HUES48 (cell line): ENCODE measurements around the gene PPM1N.

Experiments
- H3K27ac ChIP-seq: one replicate; pipeline ENCODE4 v1.7.0; 2013; ENCODE audit warnings: low read depth, low read length, inconsistent platforms
- H3K27me3 ChIP-seq: 2 replicates; pipeline ENCODE4 v1.6.1; 2013; ENCODE audit warnings: mild to moderate bottlenecking, low read length; ENCODE audit not compliant: control insufficient read depth, insufficient read depth
- H3K36me3 ChIP-seq: 2 replicates; pipeline ENCODE4 v1.6.1; 2013; ENCODE audit warnings: low read length; ENCODE audit not compliant: control insufficient read depth, insufficient read depth
- H3K4me1 ChIP-seq: 2 replicates; pipeline ENCODE4 v1.6.1; 2013; ENCODE audit warnings: mild to moderate bottlenecking, low read length; ENCODE audit not compliant: control insufficient read depth, insufficient read depth
- H3K4me3 ChIP-seq: 2 replicates; pipeline ENCODE4 v1.5.1; 2013; ENCODE audit warnings: mild to moderate bottlenecking, low read depth, low read length
- H3K9ac ChIP-seq: 2 replicates; pipeline ENCODE4 v1.6.1; 2013; ENCODE audit warnings: mild to moderate bottlenecking, low read depth, low read length, moderate library complexity
- H3K9me3 ChIP-seq: 2 replicates; pipeline ENCODE4 v1.6.1; 2013; ENCODE audit warnings: low read length; ENCODE audit not compliant: control insufficient read depth, insufficient read depth

PPM1N gene

DNA sequence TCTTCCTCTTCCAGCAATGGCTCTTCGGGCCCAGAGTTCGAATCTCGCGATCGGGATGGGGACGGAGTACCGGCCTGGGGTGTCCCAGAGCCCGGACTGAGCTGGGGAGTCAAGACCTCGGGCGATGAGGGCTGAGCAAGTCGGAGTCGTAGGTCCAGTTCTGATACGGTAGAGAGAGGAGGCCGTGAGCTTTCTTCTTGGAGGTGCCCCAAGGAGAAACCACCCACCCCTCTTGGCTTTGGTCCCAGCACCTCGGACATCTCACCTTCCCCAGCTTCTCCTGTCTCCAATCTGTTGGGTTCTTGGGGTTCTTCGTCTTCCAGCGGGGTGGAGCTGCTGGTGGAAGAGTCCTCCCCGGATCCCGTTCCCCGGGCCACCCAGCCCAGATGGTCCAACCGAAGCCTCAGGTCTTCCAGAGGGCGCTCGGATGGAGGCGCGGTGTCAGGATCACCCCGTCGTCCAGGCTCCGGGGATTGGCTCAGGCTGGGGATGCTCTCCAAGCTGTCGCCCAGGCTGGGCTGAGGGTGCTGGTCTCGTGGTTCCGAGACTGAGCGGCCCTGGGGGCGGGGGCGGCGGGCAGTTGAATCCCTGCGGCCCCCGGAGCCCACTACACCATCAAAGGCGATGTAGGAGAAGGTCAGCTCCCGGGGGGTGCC is 3.9 kb upstream of the PPM1N start:
- no peaks in the 10 kb centered on the region for H3K9me3 ChIP-seq
- H3K4me3 ChIP-seq = no peak overlapping the region
- H3K27ac ChIP-seq = no peak overlapping the region
- peaks cover 8% of the 10 kb centered on the region; the same call in 1 of the 2 replicates for H3K27me3 ChIP-seq
- H3K4me1 ChIP-seq = peaks cover 16% of the 10 kb centered on the region
- H3K36me3 ChIP-seq = 0 out of 2 replicates have a peak, but pooled peaks cover 4% of the 10 kb centered on the region
- H3K9ac ChIP-seq = no peak overlapping the region

DNA sequence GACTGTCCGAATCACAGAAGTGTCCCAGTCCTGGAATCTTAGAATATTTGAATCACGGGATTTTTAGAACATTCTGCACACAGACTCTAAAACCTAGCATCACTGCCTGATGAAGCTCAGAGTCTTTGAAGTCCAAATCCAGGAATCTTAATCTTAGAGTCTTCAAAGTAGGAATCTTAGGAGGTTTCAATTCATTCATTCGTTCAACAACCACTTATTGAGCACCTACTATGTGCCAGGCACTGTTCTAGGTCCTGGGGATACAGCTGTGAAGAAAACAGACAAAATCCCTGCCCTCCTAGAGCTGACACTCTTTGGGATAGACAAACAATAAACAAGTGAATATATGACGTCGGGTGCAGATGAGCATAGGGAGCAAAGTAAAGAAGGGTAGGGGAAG is 3.1 kb upstream of the PPM1N start:
- Histone ChIP-seq H3K36me3 (0 out of 2 replicates have a peak, but pooled peaks cover 4% of the 10 kb centered on the region), H3K4me1 (peaks cover 16% of the 10 kb centered on the region), H3K4me3 (no peak overlapping the region), H3K9me3 (no peaks in the 10 kb centered on the region), H3K27me3 (peaks cover 8% of the 10 kb centered on the region; the same call in 1 of the 2 replicates), H3K27ac (no peak overlapping the region), H3K9ac (no peak overlapping the region)

DNA sequence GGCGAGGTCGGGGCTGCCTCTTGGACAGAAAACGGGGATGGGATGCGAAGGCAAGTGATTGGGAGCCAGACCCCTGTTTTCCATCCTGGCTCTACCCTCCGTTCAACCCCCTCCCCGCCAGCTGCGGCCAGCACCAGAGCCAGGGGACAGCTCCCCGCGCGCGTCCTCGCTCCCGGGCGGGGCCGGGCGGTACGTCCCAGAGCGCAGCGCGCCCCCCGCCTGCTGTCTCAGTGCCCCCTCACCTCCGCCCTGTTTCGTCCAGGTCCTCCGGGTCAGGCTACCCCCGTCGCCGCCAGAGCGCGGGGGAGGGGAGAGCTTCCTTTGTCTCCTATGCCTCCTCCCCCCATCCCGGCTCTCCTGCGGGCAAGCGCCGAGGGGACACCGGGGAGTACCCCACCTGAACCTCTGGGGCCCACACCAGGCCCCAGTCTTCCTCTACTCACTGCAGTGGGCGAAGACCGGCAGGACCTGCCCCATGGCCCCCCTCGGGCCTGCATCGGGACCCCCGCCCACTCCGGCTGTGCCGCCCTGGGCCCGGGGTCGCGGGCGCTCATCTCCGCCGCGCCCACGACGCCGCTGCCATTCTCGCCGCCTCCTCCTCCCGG is 1.8 kb upstream of the PPM1N start:
- H3K9ac ChIP-seq = peak overlapping the region; percentile 27; the same call in 1 of the 2 replicates
- H3K27me3 ChIP-seq = peaks cover 8% of the 10 kb centered on the region; the same call in 1 of the 2 replicates
- H3K27ac ChIP-seq = peak overlapping the region; percentile 75
- H3K4me3 ChIP-seq = peak overlapping the region; percentile 78
- H3K9me3 ChIP-seq = no peaks in the 10 kb centered on the region
- 0 out of 2 replicates have a peak, but pooled peaks cover 4% of the 10 kb centered on the region for H3K36me3 ChIP-seq
- peaks cover 22% of the 10 kb centered on the region for H3K4me1 ChIP-seq

DNA sequence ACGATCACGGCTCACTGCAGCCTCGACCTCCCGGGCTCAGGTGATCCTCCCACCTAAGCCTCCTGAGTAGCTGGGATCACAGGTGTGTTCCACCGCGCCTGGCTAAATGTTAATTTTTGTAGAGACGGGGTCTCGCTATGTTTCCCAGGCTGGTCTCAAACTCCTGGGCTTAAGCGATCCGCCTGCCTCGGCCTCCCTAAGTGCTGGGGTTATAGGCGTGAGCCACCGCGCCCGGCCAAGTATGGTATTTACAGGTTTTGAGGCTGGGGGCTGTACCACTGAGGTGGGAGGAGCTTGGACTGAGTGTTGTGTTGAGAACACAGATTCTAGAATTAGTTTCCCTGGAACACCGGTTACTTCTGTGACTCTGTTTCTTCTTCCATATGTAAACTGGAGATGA is 452 bp upstream of the PPM1N start:
- H3K4me3 ChIP-seq = peak overlapping the region; percentile 49
- no peaks in the 10 kb centered on the region for H3K9me3 ChIP-seq
- H3K27me3 ChIP-seq = peaks cover 8% of the 10 kb centered on the region; the same call in 1 of the 2 replicates
- H3K36me3 ChIP-seq = 0 out of 2 replicates have a peak, but pooled peaks cover 4% of the 10 kb centered on the region
- peaks cover 27% of the 10 kb centered on the region for H3K4me1 ChIP-seq
- no peak overlapping the region for H3K9ac ChIP-seq
- H3K27ac ChIP-seq = no peak overlapping the region

DNA sequence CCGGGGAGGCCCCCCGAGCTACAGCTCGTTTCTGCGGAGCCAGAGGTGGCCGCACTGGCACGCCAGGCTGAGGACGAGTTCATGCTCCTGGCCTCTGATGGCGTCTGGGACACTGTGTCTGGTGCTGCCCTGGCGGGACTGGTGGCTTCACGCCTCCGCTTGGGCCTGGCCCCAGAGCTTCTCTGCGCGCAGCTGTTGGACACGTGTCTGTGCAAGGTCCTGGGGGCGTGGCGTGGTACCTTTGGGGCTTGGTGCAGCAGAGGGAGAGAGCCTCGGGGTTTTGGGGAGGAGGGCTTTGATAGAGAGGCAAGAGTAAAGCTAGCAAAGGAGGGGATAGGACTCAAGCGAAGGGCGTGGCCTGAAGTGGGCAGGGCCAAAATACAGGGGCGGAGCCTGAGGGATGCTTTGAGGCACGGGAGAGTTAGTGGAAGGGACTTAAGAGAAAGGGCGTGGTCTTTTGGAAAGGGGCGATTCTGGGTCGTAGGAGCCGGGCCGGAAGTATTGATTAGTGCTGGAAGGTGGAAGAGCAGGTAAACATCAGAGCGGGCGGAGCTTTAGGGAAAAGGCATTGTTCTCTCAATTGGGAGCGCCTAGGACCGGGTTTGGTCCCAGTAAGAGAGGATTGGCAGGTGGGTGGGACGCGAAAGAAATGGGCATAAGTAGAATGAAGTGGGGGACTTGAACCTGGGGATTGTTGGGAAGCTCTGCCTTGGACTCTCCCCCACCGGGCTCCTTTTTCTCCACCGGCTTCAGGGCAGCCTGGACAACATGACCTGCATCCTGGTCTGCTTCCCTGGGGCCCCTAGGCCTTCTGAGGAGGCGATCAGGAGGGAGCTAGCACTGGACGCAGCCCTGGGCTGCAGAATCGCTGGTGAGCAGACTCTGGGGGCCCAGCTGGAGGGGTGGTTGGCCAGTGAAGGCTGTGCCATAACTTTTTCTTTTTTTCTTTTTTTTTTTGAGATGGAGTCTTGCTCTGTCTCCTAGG is 1.2 kb downstream of the PPM1N start:
- peak overlapping the region; percentile 50 for H3K4me3 ChIP-seq
- peaks cover 8% of the 10 kb centered on the region; the same call in 1 of the 2 replicates for H3K27me3 ChIP-seq
- H3K9ac ChIP-seq = no peak overlapping the region
- H3K9me3 ChIP-seq = no peaks in the 10 kb centered on the region
- peaks cover 20% of the 10 kb centered on the region for H3K4me1 ChIP-seq
- no peaks in the 10 kb centered on the region for H3K36me3 ChIP-seq
- H3K27ac ChIP-seq = peak overlapping the region; percentile 28

DNA sequence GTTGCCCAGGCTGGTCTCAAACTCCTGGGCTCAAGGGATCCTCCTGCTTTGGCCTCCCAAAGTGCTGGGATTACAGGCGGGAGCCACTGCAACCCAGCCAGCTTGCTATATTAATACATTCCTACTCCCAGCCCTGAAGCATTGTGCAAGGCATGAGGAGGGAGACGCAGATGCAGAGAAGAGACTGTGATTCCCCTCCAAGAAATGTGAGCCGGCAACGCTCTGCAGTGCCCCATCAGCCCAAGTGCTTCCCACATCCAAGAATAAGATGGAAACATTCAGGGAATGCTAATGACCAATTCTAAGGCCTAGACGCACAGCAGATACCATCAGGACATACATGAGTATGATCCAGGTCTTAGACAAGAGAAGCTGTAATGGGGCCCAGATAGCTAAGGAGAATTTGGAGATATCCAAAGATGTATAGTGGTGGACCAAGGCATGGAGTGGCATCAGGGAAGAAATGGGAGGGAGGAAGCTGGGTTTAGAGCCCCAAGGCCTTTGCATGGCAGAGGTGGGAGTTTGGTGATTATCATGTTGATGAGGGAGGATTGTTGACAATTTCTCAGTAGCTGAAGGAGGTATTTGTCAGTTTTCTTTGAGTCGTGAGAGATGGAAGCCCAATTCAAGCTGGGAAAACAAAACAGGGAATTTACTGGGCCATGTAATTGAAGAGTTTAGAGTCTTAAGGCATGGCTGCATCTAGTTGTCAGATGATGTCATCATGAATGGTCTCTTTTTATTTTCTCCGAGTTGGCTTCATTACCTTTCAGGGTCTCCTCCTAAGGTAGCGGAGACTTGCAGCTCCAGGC is 2.9 kb downstream of the PPM1N start:
- H3K4me3 ChIP-seq = no peak overlapping the region

DNA sequence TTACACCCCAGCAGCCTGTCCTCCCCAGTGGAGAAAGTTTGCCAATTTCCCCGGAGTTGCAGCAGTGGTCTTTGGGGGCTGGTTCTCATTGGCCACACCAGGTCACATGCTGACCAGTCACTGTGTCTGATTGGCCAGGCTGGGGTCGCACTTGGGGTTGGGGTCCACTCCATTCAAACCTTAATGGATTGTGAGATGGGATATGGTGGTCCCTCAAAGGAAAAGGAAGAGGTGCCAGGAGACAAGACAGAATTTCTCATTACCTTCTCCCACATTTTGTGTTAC is 3.4 kb downstream of the PPM1N start:
- Histone ChIP-seq H3K4me1 (peaks cover 24% of the 10 kb centered on the region), H3K27ac (peak overlapping the region; percentile 82), H3K4me3 (no peak overlapping the region)

More for the DNA sequence above, 2.9 kb downstream of the PPM1N start:
- no peak overlapping the region for H3K9ac ChIP-seq
- H3K4me1 ChIP-seq = peaks cover 22% of the 10 kb centered on the region
- peak overlapping the region; percentile 82 for H3K27ac ChIP-seq
- H3K27me3 ChIP-seq = peaks cover 8% of the 10 kb centered on the region; the same call in 1 of the 2 replicates
- no peaks in the 10 kb centered on the region for H3K36me3 ChIP-seq
- H3K9me3 ChIP-seq = no peaks in the 10 kb centered on the region

DNA sequence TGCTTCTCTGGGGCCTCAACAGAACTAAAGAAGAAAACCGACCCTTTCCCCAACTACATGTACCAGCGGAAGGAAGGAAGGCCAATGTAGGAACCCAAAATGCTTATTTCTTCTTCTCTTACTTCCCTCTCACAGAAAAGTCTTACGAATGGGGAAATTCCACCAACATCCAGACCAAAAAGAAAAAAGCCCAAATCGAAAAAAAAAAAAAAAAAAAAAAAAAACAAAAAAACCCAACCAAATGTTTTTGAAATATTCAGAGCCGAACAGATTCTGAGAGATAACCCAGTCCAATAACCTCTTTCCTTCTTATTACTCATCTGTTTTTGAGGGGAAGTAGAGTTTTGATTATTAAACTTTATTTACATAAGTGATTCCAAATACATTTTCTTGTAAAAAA is 3.9 kb downstream of the PPM1N start:
- no peak overlapping the region for H3K9ac ChIP-seq

More for the DNA sequence above, 3.4 kb downstream of the PPM1N start:
- H3K9ac ChIP-seq = no peak overlapping the region
- no peaks in the 10 kb centered on the region for H3K9me3 ChIP-seq
- no peaks in the 10 kb centered on the region for H3K36me3 ChIP-seq
- peaks cover 8% of the 10 kb centered on the region; the same call in 1 of the 2 replicates for H3K27me3 ChIP-seq

DNA sequence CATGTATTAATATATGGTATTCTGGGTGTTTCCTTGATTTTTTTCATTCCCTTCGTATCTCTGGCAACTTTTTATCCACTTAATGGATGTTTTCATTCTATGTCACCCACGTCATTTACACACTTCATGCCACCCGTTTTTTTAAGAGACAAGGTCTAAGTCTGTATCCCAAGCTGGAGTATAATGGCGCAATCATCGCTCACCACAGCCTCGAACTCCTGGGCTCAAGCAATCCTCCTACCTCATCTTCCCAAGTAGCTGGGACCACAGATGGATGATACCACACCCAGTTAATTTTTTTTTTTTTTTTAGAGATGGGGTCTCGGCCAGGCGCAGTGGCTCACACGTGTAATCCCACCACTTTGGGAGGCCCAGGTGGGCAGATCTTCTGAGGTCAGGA is 5.7 kb downstream of the PPM1N start:
- Histone ChIP-seq H3K4me1 (peaks cover 15% of the 10 kb centered on the region), H3K4me3 (no peak overlapping the region), H3K27ac (no peak overlapping the region), H3K9ac (no peak overlapping the region), H3K27me3 (peaks cover 3% of the 10 kb centered on the region; the same call in 1 of the 2 replicates), H3K36me3 (no peaks in the 10 kb centered on the region), H3K9me3 (no peaks in the 10 kb centered on the region)

More for the DNA sequence above, 3.9 kb downstream of the PPM1N start:
- Histone ChIP-seq H3K36me3 (no peaks in the 10 kb centered on the region), H3K9me3 (no peaks in the 10 kb centered on the region), H3K4me3 (no peak overlapping the region), H3K27me3 (peaks cover 8% of the 10 kb centered on the region; the same call in 1 of the 2 replicates), H3K4me1 (peaks cover 24% of the 10 kb centered on the region), H3K27ac (peak overlapping the region; percentile 82)
